Epithelial cell of esophagus (primary cell): ENCODE results near the gene TPST2.

Source experiments
- DNase-seq: peaks from one replicate; pipeline ENCODE4 v3.0.0; 2010; ENCODE audit warnings: low read depth
- H3K4me3 ChIP-seq: 2 replicates; pipeline ENCODE4 v1.5.1; 2011; ENCODE audit warnings: mild to moderate bottlenecking, low read length, control low read depth
- TF ChIP-seq, protein P1 (sequence below): IDR thresholded peaks from 2 replicates; pipeline ENCODE4 v1.5.1; 2011; ENCODE audit warnings: low read depth, mild to moderate bottlenecking, low read length, control low read depth, inconsistent platforms; ENCODE audit not compliant: insufficient read depth; ENCODE audit errors: missing control alignments

The TPST2 gene

GRCh38 chr22:26565889-26566288, 24.0 kb downstream of the TPST2 start:
- no peak for DNase-seq
- TF ChIP-seq, protein P1, sequence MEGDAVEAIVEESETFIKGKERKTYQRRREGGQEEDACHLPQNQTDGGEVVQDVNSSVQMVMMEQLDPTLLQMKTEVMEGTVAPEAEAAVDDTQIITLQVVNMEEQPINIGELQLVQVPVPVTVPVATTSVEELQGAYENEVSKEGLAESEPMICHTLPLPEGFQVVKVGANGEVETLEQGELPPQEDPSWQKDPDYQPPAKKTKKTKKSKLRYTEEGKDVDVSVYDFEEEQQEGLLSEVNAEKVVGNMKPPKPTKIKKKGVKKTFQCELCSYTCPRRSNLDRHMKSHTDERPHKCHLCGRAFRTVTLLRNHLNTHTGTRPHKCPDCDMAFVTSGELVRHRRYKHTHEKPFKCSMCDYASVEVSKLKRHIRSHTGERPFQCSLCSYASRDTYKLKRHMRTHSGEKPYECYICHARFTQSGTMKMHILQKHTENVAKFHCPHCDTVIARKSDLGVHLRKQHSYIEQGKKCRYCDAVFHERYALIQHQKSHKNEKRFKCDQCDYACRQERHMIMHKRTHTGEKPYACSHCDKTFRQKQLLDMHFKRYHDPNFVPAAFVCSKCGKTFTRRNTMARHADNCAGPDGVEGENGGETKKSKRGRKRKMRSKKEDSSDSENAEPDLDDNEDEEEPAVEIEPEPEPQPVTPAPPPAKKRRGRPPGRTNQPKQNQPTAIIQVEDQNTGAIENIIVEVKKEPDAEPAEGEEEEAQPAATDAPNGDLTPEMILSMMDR: no peak

GRCh38 chr22:26565181-26565580, 24.8 kb downstream of the TPST2 start:
- no peak overlapping the region for H3K4me3 ChIP-seq
- TF ChIP-seq, protein P1: no peak
- DNase-seq: peak; percentile 63

More at GRCh38 chr22:26565889-26566288, 24.0 kb downstream of the TPST2 start:
- no peak overlapping the region for H3K4me3 ChIP-seq

DNA sequence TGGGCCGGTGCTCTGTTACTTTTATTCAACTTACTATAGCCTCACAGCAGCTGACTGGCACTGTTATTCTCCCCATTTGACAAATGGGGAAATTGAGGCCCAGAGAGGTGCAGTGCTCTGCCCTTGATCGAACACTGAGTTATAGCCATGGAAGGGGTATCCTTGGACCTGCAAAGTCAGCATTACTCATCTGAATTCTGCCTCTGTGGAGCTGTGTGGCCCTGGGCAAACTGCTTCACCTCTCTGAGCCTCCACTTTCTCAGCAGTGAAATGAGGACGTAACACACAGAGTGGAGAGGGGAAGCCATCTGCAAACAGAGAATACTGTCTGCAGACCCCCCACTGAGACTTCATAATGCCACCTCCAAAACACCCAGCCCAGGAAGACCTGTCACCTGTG, 25.3 kb downstream of the TPST2 start:
- TF ChIP-seq, protein P1: no peak
- DNase-seq: no peak
- H3K4me3 ChIP-seq: no peak overlapping the region

GRCh38 chr22:26564181-26564580, 25.8 kb downstream of the TPST2 start:
- TF ChIP-seq, protein P1: no peak
- no peak overlapping the region for H3K4me3 ChIP-seq
- peak; percentile 82 for DNase-seq

- TF ChIP-seq, protein P1: no peak
- no peak for DNase-seq
- H3K4me3 ChIP-seq: no peak overlapping the region
Measured at GRCh38 chr22:26563022-26563421, 26.9 kb downstream of the TPST2 start.

- no peak for DNase-seq
- no peak overlapping the region for H3K4me3 ChIP-seq
- TF ChIP-seq, protein P1: no peak
Measured at GRCh38 chr22:26561756-26562417, 28.0 kb downstream of the TPST2 start.
